Bronchial smooth muscle cell (primary cell): ENCODE measurements around the gene TRHDE. TPM values are rescaled to one million over a fixed set of nuclear protein-coding genes. Genes with fewer than 3 reads are reported as not detected.

Experiments used
- total RNA-seq: library from RNA; depleted of rRNA; stranded (reverse); fragments of >200 nt; gene quantifications from 2 replicates; pipeline ENCODE4 v1.2.1, GENCODE V29; 2014

The TRHDE gene
- 16.2 and 20.2 TPM in 2 replicates for total RNA-seq

GRCh38 chr12:72272091-72272661 lies at the start of gene TRHDE:
Gene TRHDE (plus strand): TSS chr12:72272370. CDS start chr12:72272644, 274 bp downstream.

